GM12878 (cell line): ENCODE measurements around the gene C9orf78. TPM values are rescaled to one million over a fixed set of nuclear protein-coding genes. Genes with fewer than 3 reads are reported as not detected.

ENCODE experiments used
- ATAC-seq: fragments of 200-7000 bp; cut with Tn5 transposase; 3 replicates; pipeline ENCODE4 v1.9.1; 2020; ENCODE audit warnings: mild to moderate bottlenecking, moderate library complexity
- BruUV-seq: library from RNA; stranded (reverse); fragments of 400-500 nt; replicated peaks from 2 replicates; lab custom pipeline; 2021; lab: Mats Ljungman, UMichigan
- CTCF ChIA-PET: fragments of 300-600 bp; sonication (Branson Sonifier 250); formaldehyde crosslinking; extraction: SDS; loops from one replicate; lab custom pipeline; 2021; ENCODE audit warnings: inconsistent platforms; lab: Yijun Ruan, JAX
- POLR2A ChIA-PET: fragments of 350-600 bp; formaldehyde crosslinking; extraction: SDS; loops from one replicate; lab custom pipeline; 2021; ENCODE audit warnings: inconsistent platforms; lab: Charles Lee
- RAD21 ChIA-PET: fragments of 300-600 bp; sonication (Branson Sonifier 250); formaldehyde crosslinking; loops from one replicate; lab custom pipeline; 2023; ENCODE audit warnings: antibody characterized with exemption; ENCODE audit not compliant: unreplicated experiment; lab: Charles Lee
- SMC1A ChIA-PET: fragments of 300-600 bp; sonication (Branson Sonifier 250); formaldehyde crosslinking; loops from one replicate; lab custom pipeline; 2023; ENCODE audit not compliant: unreplicated experiment, uncharacterized antibody; lab: Charles Lee
- DNase-seq: peaks from one replicate; pipeline ENCODE4 v3.0.0-alpha.2; 2011; ENCODE audit warnings: low read depth, low spot score
- FAIRE-seq: peaks from 3 replicates; lab custom pipeline; 2011; peaks lifted over from hg19 to GRCh38; lab: Jason Lieb, UNC
- H2AFZ ChIP-seq: 2 replicates; pipeline ENCODE4 v1.6.0; 2011; ENCODE audit warnings: low read depth, low read length, control low read depth; ENCODE audit not compliant: control insufficient read depth
- H3K27ac ChIP-seq: 2 replicates; pipeline ENCODE4 v1.5.1; 2011; ENCODE audit warnings: control low read depth; ENCODE audit not compliant: control insufficient read depth, insufficient read depth
- H3K27me3 ChIP-seq, 2 experiments: replicated peaks in 1 of 2; 2 replicates each; pipeline versions ENCODE4 v1.6.0 to v1.6.1; 2011; ENCODE audit warnings: low read length in 1 of 2; ENCODE audit not compliant: control insufficient read depth in 2 of 2, insufficient read depth in 2 of 2
- H3K36me3 ChIP-seq, 2 experiments: 2 replicates each; pipeline ENCODE4 v1.5.1; 2011; ENCODE audit warnings: low read length in 1 of 2; ENCODE audit not compliant: control insufficient read depth in 2 of 2, insufficient read depth in 2 of 2
- H3K4me1 ChIP-seq: 2 replicates; pipeline ENCODE4 v1.6.1; 2011; ENCODE audit warnings: mild to moderate bottlenecking, low read length, moderate library complexity, mixed read lengths; ENCODE audit not compliant: control insufficient read depth, insufficient read depth
- H3K4me2 ChIP-seq: 2 replicates; pipeline ENCODE4 v1.6.0; 2011; ENCODE audit warnings: control low read depth; ENCODE audit not compliant: control insufficient read depth, insufficient read depth
- H3K4me3 ChIP-seq: fragments of 200-600 bp; sonication (generic); 2 replicates; pipeline ENCODE4 v1.5.1; 2016
- H3K79me2 ChIP-seq: 2 replicates; pipeline ENCODE4 v1.6.0; 2011; ENCODE audit warnings: low read length; ENCODE audit not compliant: control insufficient read depth, insufficient read depth
- H3K9ac ChIP-seq: 2 replicates; pipeline ENCODE4 v1.8.0; 2011; ENCODE audit warnings: low read length, control low read depth, mixed read lengths; ENCODE audit not compliant: control insufficient read depth, insufficient read depth
- H3K9me3 ChIP-seq: replicated peaks from 3 replicates; pipeline ENCODE4 v1.5.1; 2011; ENCODE audit warnings: mild to moderate bottlenecking, low read length; ENCODE audit not compliant: control insufficient read depth, insufficient read depth
- H4K20me1 ChIP-seq: 2 replicates; pipeline ENCODE4 v1.6.0; 2011; ENCODE audit not compliant: control insufficient read depth, insufficient read depth
- ASH2L ChIP-seq: fragments of 300-600, 200-600 bp; sonication (generic); IDR thresholded peaks from 2 replicates; pipeline ENCODE4 v1.6.1; 2017; ENCODE audit warnings: low read depth, mild to moderate bottlenecking, borderline replicate concordance
- BCL11A ChIP-seq: IDR thresholded peaks from 2 replicates; pipeline ENCODE4 v1.6.1; 2011; ENCODE audit warnings: low read depth, low read length
- FOXK2 ChIP-seq: fragments of 450-650 bp; IDR thresholded peaks from 2 replicates; pipeline ENCODE4 v1.6.1; 2017; ENCODE audit warnings: mild to moderate bottlenecking, moderate library complexity
- JUNB ChIP-seq: IDR thresholded peaks from 2 replicates; pipeline ENCODE4 v1.6.1; 2016; ENCODE audit warnings: antibody characterized with exemption, mild to moderate bottlenecking
- MYB ChIP-seq: fragments of 150-350 bp; IDR thresholded peaks from 2 replicates; pipeline ENCODE4 v1.6.1; 2014; ENCODE audit warnings: mild to moderate bottlenecking, low read depth, low read length, borderline replicate concordance
- RAD21 ChIP-seq: IDR thresholded peaks from 2 replicates; pipeline ENCODE4 v1.6.1; 2011; ENCODE audit warnings: mild to moderate bottlenecking, low read depth, low read length, moderate library complexity; ENCODE audit not compliant: insufficient read depth
- SMC3 ChIP-seq: IDR thresholded peaks from 2 replicates; pipeline ENCODE4 v1.6.1; 2011; ENCODE audit warnings: low read length, improper control_type of control experiment, borderline replicate concordance
- YY1 ChIP-seq: IDR thresholded peaks from 2 replicates; pipeline ENCODE4 v1.6.1; 2011; ENCODE audit warnings: low read depth, mild to moderate bottlenecking, low read length
- WGBS: methylation state at CpG from one replicate; pipeline ENCODE4 v1.1.6; 2016; ENCODE audit warnings: low lambda C conversion rate; ENCODE audit not compliant: insufficient replicate concordance, insufficient coverage; ENCODE audit errors: missing lambda C conversion rate; 5-methylcytosine and 5-hydroxymethylcytosine counted together
- in situ Hi-C: fragments of 300-500 bp; cut with MboI; formaldehyde crosslinking; loops from 9 replicates; pipeline ENCODE4 v1.14.3; 2018; ENCODE audit warnings: mixed read lengths
- intact Hi-C: fragments of 100-400 bp; cut with micrococcal nuclease; formaldehyde crosslinking; loops from one replicate; pipeline ENCODE4 v1.14.2; 2022; ENCODE audit not compliant: unreplicated experiment
- polyA plus RNA-seq, 11 experiments: library from polyadenylated mRNA; depleted of rRNA in 4 of 11; unstranded in 6 of 11; stranded (reverse) in 5 of 11; fragments of >200 nt; fragmentation: Nextera tagmentation in 4 of 11; fragmentation: Illumina TruSeq in 1 of 11; extraction: Ambion mirVana in 4 of 11; extraction: Trizol in 1 of 11; gene quantifications; 1 replicate in 1 of 11; 2 replicates in 10 of 11; pipeline versions ENCODE4 v1.2.1 to v1.2.3, GENCODE V29; 2011 to 2016; ENCODE audit warnings: inconsistent platforms in 2 of 11, missing spikeins in 2 of 11, low read depth in 1 of 11
- total RNA-seq, 4 experiments: library from RNA; depleted of rRNA in 3 of 4; stranded (reverse); fragments of >200 nt in 3 of 4; fragmentation: Illumina TruSeq in 1 of 4; extraction: Trizol in 1 of 4; gene quantifications; 2 replicates each; pipeline versions ENCODE4 v1.2.1 to v1.2.3, GENCODE V29; 2013 to 2021
- TF ChIP-seq, protein P1 (sequence below), 3 experiments: IDR thresholded peaks in 2 of 3; conservative IDR thresholded peaks in 1 of 3; 2 replicates each; pipeline ENCODE4 v1.5.1; 2011; ENCODE audit warnings: low read depth in 3 of 3, low read length in 3 of 3, mild to moderate bottlenecking in 3 of 3, control low read depth in 2 of 3, moderate library complexity in 2 of 3, inconsistent platforms in 1 of 3, mixed read lengths in 1 of 3; ENCODE audit not compliant: control insufficient read depth in 2 of 3, insufficient read depth in 1 of 3; ENCODE audit errors: extremely low read depth in 1 of 3
- TF ChIP-seq, protein P2 (sequence below): fragments of 450-650 bp; IDR thresholded peaks from 2 replicates; pipeline ENCODE4 v1.6.1; 2018; ENCODE audit warnings: mild to moderate bottlenecking, low read depth, moderate library complexity; ENCODE audit not compliant: partially characterized antibody

Gene C9orf78
- total and polyA plus RNA-seq, 10 of the 15 experiments (the other 5 are each of a cell fraction or from before 2014, with no cell fraction given), result 23.0 to 60.9 (median 47.5) TPM

DNA sequence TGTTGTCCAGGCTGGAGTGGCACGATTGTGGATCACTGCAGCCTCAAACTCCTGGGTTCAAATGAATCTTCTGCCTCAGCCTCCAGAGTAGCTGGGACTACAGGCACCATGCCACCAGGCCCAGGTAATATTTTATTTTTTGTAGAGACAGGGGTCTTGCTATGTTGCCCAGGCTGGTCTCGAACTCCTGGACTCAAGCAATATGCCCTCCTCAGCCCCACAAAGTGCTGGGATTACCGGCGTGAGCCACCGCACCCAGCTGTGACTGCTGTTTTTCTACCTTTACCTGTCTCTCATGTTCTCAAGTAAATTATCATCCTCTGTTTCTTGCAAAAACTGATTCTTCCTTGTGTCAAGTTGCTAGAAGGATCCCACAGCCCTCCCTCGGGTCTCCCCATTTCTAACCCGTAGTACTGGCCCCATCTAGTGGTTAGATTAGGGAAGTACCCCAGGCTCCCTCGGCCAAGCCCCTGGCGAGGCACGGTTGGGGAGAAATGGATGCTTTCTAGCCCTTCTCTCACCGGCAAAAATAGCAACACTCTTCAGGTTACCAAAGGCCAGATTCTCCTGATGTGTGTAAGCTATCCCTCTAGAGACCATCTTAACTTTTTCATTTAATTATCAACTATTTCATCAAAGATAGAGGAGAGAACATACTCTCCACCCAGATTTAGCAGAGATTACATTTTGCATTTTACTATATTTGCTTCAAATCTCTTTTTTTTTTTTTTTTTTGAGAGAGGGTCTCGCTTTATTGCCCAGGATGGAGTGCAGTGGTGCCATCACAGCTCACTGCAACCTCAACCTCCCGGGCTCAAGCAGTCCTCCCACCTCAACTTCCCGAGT, 51.3 kb downstream of the C9orf78 start:
- in situ Hi-C loops (loop anchor here (5.0 kb wide), 3 partner anchors 46 to 651 kb away; no protein-coding TSS in a partner anchor), intact Hi-C loops (loop anchor here (1.0 to 5.0 kb wide), 3 partner anchors 46 to 646 kb away; partner anchors contain the start of gene ASB6)
- Histone ChIP-seq H3K27ac (no peak overlapping the region), H3K4me2 (no peak overlapping the region), H3K9ac (no peak overlapping the region), H3K36me3 (no peaks in the 10 kb centered on the region), H3K4me3 (no peak overlapping the region), H3K27me3 (no peaks in the 10 kb centered on the region; a peak in 1 of 4 replicates), H3K79me2 (no peaks in the 10 kb centered on the region), H2AFZ (no peak overlapping the region), H4K20me1 (no peaks in the 10 kb centered on the region), H3K4me1 (no peaks in the 10 kb centered on the region), H3K9me3 (no peaks in the 10 kb centered on the region; the same call in 2 of the 3 replicates)
- no TSS peak for BruUV-seq
- RAD21 ChIA-PET, result interaction anchor here (0.9 to 4.0 kb wide), 5 partner anchors 18 to 140 kb away, joined by 3 to 19 read pairs (median 4); no protein-coding TSS in a partner anchor
- DNase-seq (peak; percentile 16), ATAC-seq (peak; percentile 99), FAIRE-seq (peak; percentile 95)
- CTCF ChIA-PET, result interaction anchor here (0.6 to 4.8 kb wide), 14 partner anchors 10 to 653 kb away, joined by 3 to 37 read pairs (median 5); partner anchors contain the start of genes ASB6 and NTMT1
- POLR2A ChIA-PET, result no interaction called here
- 33% methylated on average over 13 of the region's 14 CpGs for WGBS
- peak; percentile 58 for TF ChIP-seq YY1
- TF ChIP-seq, protein P1, sequence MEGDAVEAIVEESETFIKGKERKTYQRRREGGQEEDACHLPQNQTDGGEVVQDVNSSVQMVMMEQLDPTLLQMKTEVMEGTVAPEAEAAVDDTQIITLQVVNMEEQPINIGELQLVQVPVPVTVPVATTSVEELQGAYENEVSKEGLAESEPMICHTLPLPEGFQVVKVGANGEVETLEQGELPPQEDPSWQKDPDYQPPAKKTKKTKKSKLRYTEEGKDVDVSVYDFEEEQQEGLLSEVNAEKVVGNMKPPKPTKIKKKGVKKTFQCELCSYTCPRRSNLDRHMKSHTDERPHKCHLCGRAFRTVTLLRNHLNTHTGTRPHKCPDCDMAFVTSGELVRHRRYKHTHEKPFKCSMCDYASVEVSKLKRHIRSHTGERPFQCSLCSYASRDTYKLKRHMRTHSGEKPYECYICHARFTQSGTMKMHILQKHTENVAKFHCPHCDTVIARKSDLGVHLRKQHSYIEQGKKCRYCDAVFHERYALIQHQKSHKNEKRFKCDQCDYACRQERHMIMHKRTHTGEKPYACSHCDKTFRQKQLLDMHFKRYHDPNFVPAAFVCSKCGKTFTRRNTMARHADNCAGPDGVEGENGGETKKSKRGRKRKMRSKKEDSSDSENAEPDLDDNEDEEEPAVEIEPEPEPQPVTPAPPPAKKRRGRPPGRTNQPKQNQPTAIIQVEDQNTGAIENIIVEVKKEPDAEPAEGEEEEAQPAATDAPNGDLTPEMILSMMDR (IDR thresholded peaks at IDR 0.05 in 2 of 3, conservative IDR thresholded peaks at IDR 0.05 in 1 of 3; ENCODE audit: control insufficient read depth in 2 of 3, extremely low read depth in 1 of 3, insufficient read depth in 1 of 3, low read depth in 3 of 3, low read length in 3 of 3), result peak; percentile 88 to 94 (median 89)
- no peak for TF ChIP-seq ASH2L
- TF ChIP-seq, protein P2, sequence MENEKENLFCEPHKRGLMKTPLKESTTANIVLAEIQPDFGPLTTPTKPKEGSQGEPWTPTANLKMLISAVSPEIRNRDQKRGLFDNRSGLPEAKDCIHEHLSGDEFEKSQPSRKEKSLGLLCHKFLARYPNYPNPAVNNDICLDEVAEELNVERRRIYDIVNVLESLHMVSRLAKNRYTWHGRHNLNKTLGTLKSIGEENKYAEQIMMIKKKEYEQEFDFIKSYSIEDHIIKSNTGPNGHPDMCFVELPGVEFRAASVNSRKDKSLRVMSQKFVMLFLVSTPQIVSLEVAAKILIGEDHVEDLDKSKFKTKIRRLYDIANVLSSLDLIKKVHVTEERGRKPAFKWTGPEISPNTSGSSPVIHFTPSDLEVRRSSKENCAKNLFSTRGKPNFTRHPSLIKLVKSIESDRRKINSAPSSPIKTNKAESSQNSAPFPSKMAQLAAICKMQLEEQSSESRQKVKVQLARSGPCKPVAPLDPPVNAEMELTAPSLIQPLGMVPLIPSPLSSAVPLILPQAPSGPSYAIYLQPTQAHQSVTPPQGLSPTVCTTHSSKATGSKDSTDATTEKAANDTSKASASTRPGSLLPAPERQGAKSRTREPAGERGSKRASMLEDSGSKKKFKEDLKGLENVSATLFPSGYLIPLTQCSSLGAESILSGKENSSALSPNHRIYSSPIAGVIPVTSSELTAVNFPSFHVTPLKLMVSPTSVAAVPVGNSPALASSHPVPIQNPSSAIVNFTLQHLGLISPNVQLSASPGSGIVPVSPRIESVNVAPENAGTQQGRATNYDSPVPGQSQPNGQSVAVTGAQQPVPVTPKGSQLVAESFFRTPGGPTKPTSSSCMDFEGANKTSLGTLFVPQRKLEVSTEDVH, result no peak
- TF ChIP-seq JUNB, result no peak
- TF ChIP-seq RAD21, result peak; percentile 97
- TF ChIP-seq BCL11A, result no peak
- TF ChIP-seq FOXK2, result no peak
- peak; percentile 86 for TF ChIP-seq SMC3
- no peak for TF ChIP-seq MYB
- SMC1A ChIA-PET, result interaction anchor here (0.6 to 1.3 kb wide), 4 partner anchors 18 to 592 kb away, joined by 3 to 10 read pairs (median 4); no protein-coding TSS in a partner anchor
